Activated T-cell treated with anti-CD3 and anti-CD28 coated beads, Interleukin-2, amount 50 U/mL, for 4 hours (primary cell): ENCODE results near the gene RAP1GAP2. TPM values are rescaled to one million over a fixed set of nuclear protein-coding genes. Genes with fewer than 3 reads are reported as not detected.

Source experiments
- ATAC-seq, 2 donors: fragments of 200-7000 bp; cut with Tn5 transposase; one replicate each; pipeline ENCODE4 v1.10.0; 2021
- DNase-seq: peaks from one replicate; pipeline ENCODE4 v3.0.0-alpha.2; 2020
- H3K27me3 Mint-ChIP-seq: one replicate; pipeline ENCODE4 v1.8.0; 2021; ENCODE audit warnings: low read depth, mixed read lengths
- H3K36me3 Mint-ChIP-seq: one replicate; pipeline ENCODE4 v1.8.0; 2022; ENCODE audit warnings: mixed read lengths; ENCODE audit not compliant: insufficient read depth
- H3K4me1 Mint-ChIP-seq: one replicate; pipeline ENCODE4 v1.8.0; 2021; ENCODE audit warnings: low read depth, mixed read lengths
- H3K4me3 Mint-ChIP-seq: one replicate; pipeline ENCODE4 v1.8.0; 2021; ENCODE audit warnings: mild to moderate bottlenecking, moderate library complexity, mixed read lengths
- H3K9me3 Mint-ChIP-seq: one replicate; pipeline ENCODE4 v1.8.0; 2021; ENCODE audit warnings: mixed read lengths
- total RNA-seq, 3 donors: library from RNA; stranded (reverse); gene quantifications; one replicate each; pipeline ENCODE4 v1.2.1, GENCODE V29; 2021

RAP1GAP2 gene
- total RNA-seq, 3 donors from 2014 or later, result 0.29 to 1.6 (median 1.2) TPM

GRCh38 chr17:3012926-3013581 is 216.8 kb downstream of the RAP1GAP2 start:
- ATAC-seq (peak; percentile 80 to 87), DNase-seq (peak; percentile 52)
- H3K9me3 Mint-ChIP-seq, result no peaks in the 10 kb centered on the region
- H3K27me3 Mint-ChIP-seq, result no peaks in the 10 kb centered on the region
- no peak overlapping the region for H3K4me3 Mint-ChIP-seq
- H3K4me1 Mint-ChIP-seq, result no peaks in the 10 kb centered on the region
- peaks cover 22% of the 10 kb centered on the region for H3K36me3 Mint-ChIP-seq

- H3K9me3 Mint-ChIP-seq, result peaks cover 4% of the 10 kb centered on the region
- H3K36me3 Mint-ChIP-seq, result peaks cover 26% of the 10 kb centered on the region
- no peaks in the 10 kb centered on the region for H3K27me3 Mint-ChIP-seq
- DNase-seq (no peak), ATAC-seq (no peak)
- H3K4me1 Mint-ChIP-seq, result no peaks in the 10 kb centered on the region
- no peak overlapping the region for H3K4me3 Mint-ChIP-seq
Observed at GRCh38 chr17:3015890-3016289, 219.7 kb downstream of the RAP1GAP2 start.

GRCh38 chr17:3017936-3018335 is 221.7 kb downstream of the RAP1GAP2 start:
- Mint-ChIP-seq H3K9me3 (peaks cover 18% of the 10 kb centered on the region), H3K27me3 (no peaks in the 10 kb centered on the region), H3K4me3 (no peak overlapping the region), H3K4me1 (no peaks in the 10 kb centered on the region), H3K36me3 (peaks cover 40% of the 10 kb centered on the region)
- no peak for ATAC-seq
- no peak for DNase-seq

- no peak for ATAC-seq
- Mint-ChIP-seq H3K27me3 (no peaks in the 10 kb centered on the region), H3K9me3 (peaks cover 27% of the 10 kb centered on the region), H3K36me3 (peaks cover 48% of the 10 kb centered on the region), H3K4me3 (no peak overlapping the region), H3K4me1 (no peaks in the 10 kb centered on the region)
- no peak for DNase-seq
Observed at GRCh38 chr17:3019761-3020160, 223.5 kb downstream of the RAP1GAP2 start.

- H3K4me3 Mint-ChIP-seq, result no peak overlapping the region
- DNase-seq, result no peak
- no peak for ATAC-seq
- H3K4me1 Mint-ChIP-seq, result no peaks in the 10 kb centered on the region
- peaks cover 27% of the 10 kb centered on the region for H3K9me3 Mint-ChIP-seq
- H3K27me3 Mint-ChIP-seq, result no peaks in the 10 kb centered on the region
- peaks cover 48% of the 10 kb centered on the region for H3K36me3 Mint-ChIP-seq
Observed at GRCh38 chr17:3020381-3020780, 224.1 kb downstream of the RAP1GAP2 start.

- no peaks in the 10 kb centered on the region for H3K27me3 Mint-ChIP-seq
- H3K9me3 Mint-ChIP-seq, result peaks cover 27% of the 10 kb centered on the region
- no peaks in the 10 kb centered on the region for H3K4me1 Mint-ChIP-seq
- no peak overlapping the region for H3K4me3 Mint-ChIP-seq
- H3K36me3 Mint-ChIP-seq, result peaks cover 46% of the 10 kb centered on the region
- DNase-seq (no peak), ATAC-seq (no peak)
Observed at GRCh38 chr17:3022197-3022596, 226.0 kb downstream of the RAP1GAP2 start.

- H3K27me3 Mint-ChIP-seq, result no peaks in the 10 kb centered on the region
- peaks cover 27% of the 10 kb centered on the region for H3K9me3 Mint-ChIP-seq
Observed at GRCh38 chr17:3024346-3024745, 228.1 kb downstream of the RAP1GAP2 start.

GRCh38 chr17:3025421-3026124 is 229.3 kb downstream of the RAP1GAP2 start:
- no peak for ATAC-seq
- Mint-ChIP-seq H3K9me3 (peaks cover 27% of the 10 kb centered on the region), H3K36me3 (peaks cover 50% of the 10 kb centered on the region), H3K4me3 (no peak overlapping the region), H3K27me3 (no peaks in the 10 kb centered on the region), H3K4me1 (no peaks in the 10 kb centered on the region)
- DNase-seq, result no peak

More at GRCh38 chr17:3024346-3024745, 228.1 kb downstream of the RAP1GAP2 start:
- Mint-ChIP-seq H3K36me3 (peaks cover 58% of the 10 kb centered on the region), H3K4me1 (no peaks in the 10 kb centered on the region), H3K4me3 (no peak overlapping the region)
- ATAC-seq (no peak), DNase-seq (no peak)

GRCh38 chr17:3026125-3026855 is 230.1 kb downstream of the RAP1GAP2 start:
- H3K4me1 Mint-ChIP-seq, result no peaks in the 10 kb centered on the region
- H3K9me3 Mint-ChIP-seq, result peaks cover 22% of the 10 kb centered on the region
- ATAC-seq (no peak), DNase-seq (no peak)
- peaks cover 46% of the 10 kb centered on the region for H3K36me3 Mint-ChIP-seq
- H3K4me3 Mint-ChIP-seq, result no peak overlapping the region
- no peaks in the 10 kb centered on the region for H3K27me3 Mint-ChIP-seq

- ATAC-seq (no peak), DNase-seq (no peak)
- Mint-ChIP-seq H3K36me3 (peaks cover 38% of the 10 kb centered on the region), H3K9me3 (peaks cover 18% of the 10 kb centered on the region), H3K4me1 (no peaks in the 10 kb centered on the region), H3K4me3 (no peak overlapping the region), H3K27me3 (no peaks in the 10 kb centered on the region)
Observed at GRCh38 chr17:3026856-3027751, 230.9 kb downstream of the RAP1GAP2 start.

GRCh38 chr17:3027786-3028532 is 231.7 kb downstream of the RAP1GAP2 start:
- peaks cover 9% of the 10 kb centered on the region for H3K9me3 Mint-ChIP-seq
- DNase-seq (no peak), ATAC-seq (no peak)
- H3K27me3 Mint-ChIP-seq, result no peaks in the 10 kb centered on the region
- H3K4me3 Mint-ChIP-seq, result no peak overlapping the region
- peaks cover 32% of the 10 kb centered on the region for H3K36me3 Mint-ChIP-seq
- H3K4me1 Mint-ChIP-seq, result no peaks in the 10 kb centered on the region

GRCh38 chr17:3029213-3029913 is 233.1 kb downstream of the RAP1GAP2 start:
- ATAC-seq, result no peak

GRCh38 chr17:3030096-3030495 is 233.9 kb downstream of the RAP1GAP2 start:
- no peaks in the 10 kb centered on the region for H3K9me3 Mint-ChIP-seq
- H3K4me1 Mint-ChIP-seq, result no peaks in the 10 kb centered on the region
- ATAC-seq (no peak), DNase-seq (no peak)
- no peaks in the 10 kb centered on the region for H3K27me3 Mint-ChIP-seq
- H3K36me3 Mint-ChIP-seq, result peaks cover 22% of the 10 kb centered on the region
- no peak overlapping the region for H3K4me3 Mint-ChIP-seq

More at GRCh38 chr17:3029213-3029913, 233.1 kb downstream of the RAP1GAP2 start:
- no peaks in the 10 kb centered on the region for H3K27me3 Mint-ChIP-seq
- DNase-seq, result no peak
- no peak overlapping the region for H3K4me3 Mint-ChIP-seq
- no peaks in the 10 kb centered on the region for H3K9me3 Mint-ChIP-seq
- peaks cover 20% of the 10 kb centered on the region for H3K36me3 Mint-ChIP-seq
- no peaks in the 10 kb centered on the region for H3K4me1 Mint-ChIP-seq
